A673 (cell line): ENCODE data around the gene MEGF11.

Experiments
- CTCF ChIP-seq: fragments of 300-800, 200-600 bp; sonication (generic); conservative IDR thresholded peaks from 2 replicates; pipeline ENCODE4 v1.5.1; 2017; ENCODE audit warnings: low read depth, mild to moderate bottlenecking, antibody characterized with exemption, low read length, moderate library complexity, mixed read lengths
- EZH2 ChIP-seq: fragments of 200-600 bp; sonication (generic); IDR thresholded peaks from 2 replicates; pipeline ENCODE4 v1.6.1; 2017; ENCODE audit warnings: borderline replicate concordance, low read depth, mild to moderate bottlenecking, mixed read lengths, antibody characterized with exemption, low read length; ENCODE audit not compliant: poor library complexity, severe bottlenecking

- no peak for TF ChIP-seq CTCF
- no peak for TF ChIP-seq EZH2
Observed at GRCh38 chr15:66117841-66118240, 135.7 kb downstream of the MEGF11 start.
